ENCODE data around the gene MAK. TPM values are rescaled to one million over a fixed set of nuclear protein-coding genes. Genes with fewer than 3 reads are reported as not detected.
"Not testable (repeated sequence)": the region's sequence is repeated elsewhere in the genome, so short reads cannot be mapped to it uniquely, and the experiment has no call there.

The MAK gene
- total and polyA plus RNA-seq, 2 experiments from 2014 or later, result 0.35 to 1.6 TPM

- not testable (repeated sequence) for H3K4me1 ChIP-seq (ENCODE audit: insufficient read depth); H3K36me3 Mint-ChIP-seq (ENCODE audit: low read depth); DNase-seq (ENCODE audit: low spot score); ATAC-seq; H3K36me3 ChIP-seq (ENCODE audit: insufficient read depth); H3K27me3 Mint-ChIP-seq (ENCODE audit: insufficient read depth, low read depth, poor library complexity); H3K4me2 ChIP-seq; H3K4me1 Mint-ChIP-seq; H3K4me3 ChIP-seq; H4K20me1 ChIP-seq (replicated peaks; ENCODE audit: insufficient read depth); H3F3A ChIP-seq (replicated peaks; ENCODE audit: low read depth); H3K4me3 Mint-ChIP-seq; H3K27ac ChIP-seq (ENCODE audit: low read depth); H3K9me2 ChIP-seq (ENCODE audit: insufficient read depth); H3K27me3 ChIP-seq (ENCODE audit: insufficient read depth); H3K27ac Mint-ChIP-seq; H3K79me2 ChIP-seq (replicated peaks; ENCODE audit: insufficient read depth); H2AFZ ChIP-seq
- peaks cover 19% of the 10 kb centered on the region for H3K9me3 Mint-ChIP-seq
These were observed 15.5 kb upstream of the MAK start for GRCh38 chr6:10853849-10854300.

- no peaks in the 10 kb centered on the region for H3K27me3 ChIP-seq (ENCODE audit: insufficient read depth)
- Mint-ChIP-seq H3K9me3 (peaks cover 19% of the 10 kb centered on the region), H3K27ac (no peak overlapping the region), H3K4me1 (peaks cover 3% of the 10 kb centered on the region; the same call in 2 of the 3 replicates), H3K36me3 (ENCODE audit: low read depth) (peaks cover 7% of the 10 kb centered on the region; the same call in 1 of the 3 replicates), H3K27me3 (ENCODE audit: insufficient read depth, low read depth, poor library complexity) (peaks cover 3% of the 10 kb centered on the region), H3K4me3 (no peak overlapping the region)
- H3K36me3 ChIP-seq (ENCODE audit: insufficient read depth), result no peaks in the 10 kb centered on the region; the same call in 1 of the 2 replicates
- H3K4me2 ChIP-seq, result no peak overlapping the region
- no peaks in the 10 kb centered on the region for H3F3A ChIP-seq (replicated peaks; ENCODE audit: low read depth)
- no peak overlapping the region for H3K4me3 ChIP-seq
- no peaks in the 10 kb centered on the region for H3K4me1 ChIP-seq (ENCODE audit: insufficient read depth)
- no peaks in the 10 kb centered on the region for H3K79me2 ChIP-seq (replicated peaks; ENCODE audit: insufficient read depth)
- no peak for DNase-seq (ENCODE audit: low spot score)
- H3K27ac ChIP-seq (ENCODE audit: low read depth), result no peak overlapping the region
- H2AFZ ChIP-seq, result no peak overlapping the region
- H4K20me1 ChIP-seq (replicated peaks; ENCODE audit: insufficient read depth), result no peaks in the 10 kb centered on the region
- TF ChIP-seq EZH2 (IDR thresholded peaks at IDR 0.05; ENCODE audit: low read depth, unreplicated experiment), result no peak
- no peak for TF ChIP-seq CREB1 (CRISPR knock-in tag; IDR thresholded peaks at IDR 0.05; ENCODE audit: low read depth)
- no peak for TF ChIP-seq REST (IDR thresholded peaks at IDR 0.05; ENCODE audit: unreplicated experiment)
- H3K9me2 ChIP-seq (ENCODE audit: insufficient read depth), result no peaks in the 10 kb centered on the region
- ATAC-seq, result no peak
These were observed 14.1 kb upstream of the MAK start for GRCh38 chr6:10852361-10852960.

- Mint-ChIP-seq H3K4me1 (peaks cover 3% of the 10 kb centered on the region; the same call in 2 of the 3 replicates), H3K36me3 (ENCODE audit: low read depth) (peaks cover 7% of the 10 kb centered on the region; the same call in 1 of the 3 replicates), H3K27ac (no peak overlapping the region), H3K27me3 (ENCODE audit: insufficient read depth, low read depth, poor library complexity) (peaks cover 3% of the 10 kb centered on the region), H3K9me3 (peaks cover 19% of the 10 kb centered on the region), H3K4me3 (no peak overlapping the region)
- no peaks in the 10 kb centered on the region for H3K4me1 ChIP-seq (ENCODE audit: insufficient read depth)
- no peaks in the 10 kb centered on the region; the same call in 1 of the 2 replicates for H3K36me3 ChIP-seq (ENCODE audit: insufficient read depth)
- H3K4me2 ChIP-seq, result no peak overlapping the region
- no peak for ATAC-seq
- H3K27me3 ChIP-seq (ENCODE audit: insufficient read depth), result no peaks in the 10 kb centered on the region
- H3K9me2 ChIP-seq (ENCODE audit: insufficient read depth), result no peaks in the 10 kb centered on the region
- H3K27ac ChIP-seq (ENCODE audit: low read depth), result no peak overlapping the region
- H3F3A ChIP-seq (replicated peaks; ENCODE audit: low read depth), result no peaks in the 10 kb centered on the region
- no peaks in the 10 kb centered on the region for H3K79me2 ChIP-seq (replicated peaks; ENCODE audit: insufficient read depth)
- H4K20me1 ChIP-seq (replicated peaks; ENCODE audit: insufficient read depth), result no peaks in the 10 kb centered on the region
- DNase-seq (ENCODE audit: low spot score), result no peak
- TF ChIP-seq NANOG (IDR thresholded peaks at IDR 0.05; ENCODE audit: borderline replicate concordance) (no peak), ZNF114 (CRISPR knock-in tag; IDR thresholded peaks at IDR 0.05) (no peak), EZH2 (IDR thresholded peaks at IDR 0.05; ENCODE audit: low read depth, unreplicated experiment) (no peak)
- H3K4me3 ChIP-seq, result no peak overlapping the region
- no peak overlapping the region for H2AFZ ChIP-seq
These were observed 12.4 kb upstream of the MAK start for GRCh38 chr6:10850728-10851127.
